GM12875 (cell line): ENCODE measurements around the gene LPP.

ENCODE experiments used
- H3K4me3 ChIP-seq: one replicate; pipeline ENCODE4 v1.5.1; 2011; ENCODE audit warnings: low read depth, low read length, control low read depth
- TF ChIP-seq, protein P1 (sequence below): IDR thresholded peaks from 2 replicates; pipeline ENCODE4 v1.5.1; 2011; ENCODE audit warnings: low read depth, mild to moderate bottlenecking, control low read depth, inconsistent platforms, low read length, moderate library complexity, borderline replicate concordance; ENCODE audit not compliant: insufficient read depth

Gene LPP

GRCh38 chr3:188685789-188686188 is 531.8 kb downstream of the LPP start:
- TF ChIP-seq, protein P1, sequence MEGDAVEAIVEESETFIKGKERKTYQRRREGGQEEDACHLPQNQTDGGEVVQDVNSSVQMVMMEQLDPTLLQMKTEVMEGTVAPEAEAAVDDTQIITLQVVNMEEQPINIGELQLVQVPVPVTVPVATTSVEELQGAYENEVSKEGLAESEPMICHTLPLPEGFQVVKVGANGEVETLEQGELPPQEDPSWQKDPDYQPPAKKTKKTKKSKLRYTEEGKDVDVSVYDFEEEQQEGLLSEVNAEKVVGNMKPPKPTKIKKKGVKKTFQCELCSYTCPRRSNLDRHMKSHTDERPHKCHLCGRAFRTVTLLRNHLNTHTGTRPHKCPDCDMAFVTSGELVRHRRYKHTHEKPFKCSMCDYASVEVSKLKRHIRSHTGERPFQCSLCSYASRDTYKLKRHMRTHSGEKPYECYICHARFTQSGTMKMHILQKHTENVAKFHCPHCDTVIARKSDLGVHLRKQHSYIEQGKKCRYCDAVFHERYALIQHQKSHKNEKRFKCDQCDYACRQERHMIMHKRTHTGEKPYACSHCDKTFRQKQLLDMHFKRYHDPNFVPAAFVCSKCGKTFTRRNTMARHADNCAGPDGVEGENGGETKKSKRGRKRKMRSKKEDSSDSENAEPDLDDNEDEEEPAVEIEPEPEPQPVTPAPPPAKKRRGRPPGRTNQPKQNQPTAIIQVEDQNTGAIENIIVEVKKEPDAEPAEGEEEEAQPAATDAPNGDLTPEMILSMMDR = no peak
- H3K4me3 ChIP-seq = no peak overlapping the region

- no peak overlapping the region for H3K4me3 ChIP-seq
- TF ChIP-seq, protein P1 = no peak
These were observed 532.4 kb downstream of the LPP start for GRCh38 chr3:188686324-188686723.

DNA sequence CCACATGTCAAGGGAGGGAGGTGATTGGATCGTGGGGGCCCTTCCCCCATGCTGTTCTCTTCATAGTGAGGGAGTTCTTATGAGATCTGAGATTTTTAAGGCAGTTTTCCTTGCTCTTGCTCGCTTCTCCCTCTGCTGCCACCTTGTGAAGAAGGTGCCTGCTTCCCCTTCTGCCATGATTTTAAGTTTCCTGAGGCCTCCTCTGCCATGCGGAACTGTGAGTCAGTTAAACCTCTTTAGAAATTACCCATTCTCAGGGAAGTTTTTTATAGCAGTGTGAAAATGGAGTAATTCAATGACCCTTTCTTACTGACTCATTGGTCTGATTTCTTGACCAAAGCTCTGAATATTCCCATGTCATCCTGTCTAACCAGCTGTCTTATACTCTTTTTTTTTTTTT is 533.4 kb downstream of the LPP start:
- no peak overlapping the region for H3K4me3 ChIP-seq
- TF ChIP-seq, protein P1 = no peak

- TF ChIP-seq, protein P1 = no peak
- H3K4me3 ChIP-seq = no peak overlapping the region
These were observed 535.2 kb downstream of the LPP start for GRCh38 chr3:188689101-188689574.

DNA sequence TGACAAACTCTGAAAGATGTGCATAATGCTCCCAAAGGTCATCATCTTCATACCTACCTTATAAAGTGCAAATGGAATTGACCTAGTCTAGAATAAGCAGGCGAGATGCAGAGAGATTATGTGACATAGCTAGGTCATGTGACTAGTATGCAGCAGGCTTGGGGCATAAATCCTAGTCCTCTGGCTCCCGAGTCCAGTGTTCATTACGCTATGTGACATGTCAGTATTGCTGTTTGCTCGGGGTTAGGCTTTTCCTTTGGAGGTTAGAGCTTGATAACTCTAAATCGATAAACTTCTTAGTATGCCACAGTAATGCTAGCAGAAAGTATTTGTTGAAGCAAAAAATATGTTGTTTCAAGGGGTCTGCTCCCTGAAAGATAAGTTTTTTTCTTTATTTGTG is 536.1 kb downstream of the LPP start:
- TF ChIP-seq, protein P1 = no peak
- H3K4me3 ChIP-seq = no peak overlapping the region

GRCh38 chr3:188691004-188691403 is 537.0 kb downstream of the LPP start:
- TF ChIP-seq, protein P1 = no peak
- H3K4me3 ChIP-seq = no peak overlapping the region

GRCh38 chr3:188691665-188692064 is 537.7 kb downstream of the LPP start:
- H3K4me3 ChIP-seq = no peak overlapping the region
- TF ChIP-seq, protein P1 = no peak
